ENCODE measurements around the gene GNG4.
"Not testable (repeated sequence)": the region's sequence is repeated elsewhere in the genome, so short reads cannot be mapped to it uniquely, and the experiment has no call there.

Gene GNG4

GRCh38 chr1:235642011-235642942 is 7.3 kb downstream of the GNG4 start:
- TF ChIP-seq ZNF274 (IDR thresholded peaks at IDR 0.05; ENCODE audit: low read depth, low read length) = no peak
- peak overlapping the region; percentile 28; the same call in 1 of the 2 replicates for H3K4me3 ChIP-seq (ENCODE audit: low read length)

- TF ChIP-seq ZNF274 (IDR thresholded peaks at IDR 0.05; ENCODE audit: low read depth, low read length) = no peak
- H3K4me3 ChIP-seq (ENCODE audit: low read length) = no peak overlapping the region
Measured at GRCh38 chr1:235640580-235640979, 9.0 kb downstream of the GNG4 start.

- no peak for TF ChIP-seq ZNF274 (IDR thresholded peaks at IDR 0.05; ENCODE audit: low read depth, low read length)
- no peak overlapping the region for H3K4me3 ChIP-seq (ENCODE audit: low read length)
Measured at GRCh38 chr1:235639226-235640205, 10.1 kb downstream of the GNG4 start.

- not testable (repeated sequence) for H3K4me3 ChIP-seq (ENCODE audit: low read length)
Measured at GRCh38 chr1:235638612-235639011, 11.0 kb downstream of the GNG4 start.

- no peak overlapping the region for H3K4me3 ChIP-seq (ENCODE audit: low read length)
- no peak for TF ChIP-seq ZNF274 (IDR thresholded peaks at IDR 0.05; ENCODE audit: low read depth, low read length)
Measured at GRCh38 chr1:235637756-235638534, 11.6 kb downstream of the GNG4 start.

GRCh38 chr1:235635938-235636662 is 13.5 kb downstream of the GNG4 start:
- no peak overlapping the region for H3K4me3 ChIP-seq (ENCODE audit: low read length)
- no peak for TF ChIP-seq ZNF274 (IDR thresholded peaks at IDR 0.05; ENCODE audit: low read depth, low read length)

- no peak overlapping the region for H3K4me3 ChIP-seq (ENCODE audit: low read length)
- TF ChIP-seq ZNF274 (IDR thresholded peaks at IDR 0.05; ENCODE audit: low read depth, low read length) = no peak
Measured at GRCh38 chr1:235632506-235633401, 16.8 kb downstream of the GNG4 start.

GRCh38 chr1:235631816-235632215 is 17.8 kb downstream of the GNG4 start:
- no peak overlapping the region for H3K4me3 ChIP-seq (ENCODE audit: low read length)
- no peak for TF ChIP-seq ZNF274 (IDR thresholded peaks at IDR 0.05; ENCODE audit: low read depth, low read length)

- no peak overlapping the region for H3K4me3 ChIP-seq (ENCODE audit: low read length)
- TF ChIP-seq ZNF274 (IDR thresholded peaks at IDR 0.05; ENCODE audit: low read depth, low read length) = no peak
Measured at GRCh38 chr1:235628316-235629005, 21.1 kb downstream of the GNG4 start.

- no peak for TF ChIP-seq ZNF274 (IDR thresholded peaks at IDR 0.05; ENCODE audit: low read depth, low read length)
- H3K4me3 ChIP-seq (ENCODE audit: low read length) = no peak overlapping the region
Measured at GRCh38 chr1:235625831-235626230, 23.8 kb downstream of the GNG4 start.

GRCh38 chr1:235625340-235625739 is 24.2 kb downstream of the GNG4 start:
- no peak overlapping the region for H3K4me3 ChIP-seq (ENCODE audit: low read length)
- no peak for TF ChIP-seq ZNF274 (IDR thresholded peaks at IDR 0.05; ENCODE audit: low read depth, low read length)
